ENCODE data around the gene VPS37B. TPM values are rescaled to one million over a fixed set of nuclear protein-coding genes. Genes with fewer than 3 reads are reported as not detected.

VPS37B gene
- polyA plus RNA-seq, 1 of the 3 experiments (the other 2 are of a cell fraction), result 41.1 TPM

GRCh38 chr12:122846622-122847515, 49.1 kb downstream of the VPS37B start:
- CTCF ChIA-PET, result interaction anchor here (1.1 to 6.5 kb wide), 8 partner anchors 11 to 106 kb away, joined by 3 to 45 read pairs (median 7); no protein-coding TSS in a partner anchor
- no peaks in the 10 kb centered on the region for H3K9me3 ChIP-seq
- no peaks in the 10 kb centered on the region for H3K27me3 ChIP-seq (ENCODE audit: insufficient read depth)
- H3K79me2 ChIP-seq (ENCODE audit: insufficient read depth), result no peaks in the 10 kb centered on the region
- POLR2A ChIA-PET, result interaction anchor here (1.0 kb wide), 1 partner anchor 34 kb away, joined by 3 read pairs; no protein-coding TSS in a partner anchor
- DNase-seq, result peak; percentile 26
- H4K20me1 ChIP-seq (ENCODE audit: insufficient read depth), result no peaks in the 10 kb centered on the region
- no peak overlapping the region; a peak in 1 of 4 replicates for H3K27ac ChIP-seq (ENCODE audit: low read depth in 2 of 2, low read length in 1 of 2)
- H3K4me3 ChIP-seq (ENCODE audit: low read depth in 2 of 2, low read length in 1 of 2), result no peak overlapping the region
- TF ChIP-seq IRF3 (IDR thresholded peaks at IDR 0.05; ENCODE audit: low read depth, low read length) (no peak), PBX3 (IDR thresholded peaks at IDR 0.05) (no peak), MXI1 (IDR thresholded peaks at IDR 0.05; ENCODE audit: low read depth, low read length) (no peak), MEF2A (IDR thresholded peaks at IDR 0.05; ENCODE audit: borderline replicate concordance, low read depth) (no peak), RFX5 (IDR thresholded peaks at IDR 0.05; ENCODE audit: low read length) (no peak), RXRA (IDR thresholded peaks at IDR 0.05; ENCODE audit: borderline replicate concordance, low read depth) (no peak), EZH2phosphoT487 (IDR thresholded peaks at IDR 0.05; ENCODE audit: borderline replicate concordance, low read depth) (no peak), POLR2AphosphoS5 (IDR thresholded peaks at IDR 0.05; ENCODE audit: low read depth, low read length) (no peak), YY1 (IDR thresholded peaks at IDR 0.05; ENCODE audit: low read depth) (no peak), GABPA (IDR thresholded peaks at IDR 0.05; ENCODE audit: low read depth) (no peak), FOSL2 (IDR thresholded peaks at IDR 0.05; ENCODE audit: borderline replicate concordance, low read depth) (no peak), ZBTB33 (IDR thresholded peaks at IDR 0.05; ENCODE audit: borderline replicate concordance, low read depth) (no peak), RAD21 (IDR thresholded peaks at IDR 0.05; ENCODE audit: low read length) (no peak), SMC3 (IDR thresholded peaks at IDR 0.05; ENCODE audit: low read depth, low read length) (no peak), USF1 (IDR thresholded peaks at IDR 0.05; ENCODE audit: borderline replicate concordance, low read depth) (no peak), JUND (IDR thresholded peaks at IDR 0.05) (no peak), TCF12 (IDR thresholded peaks at IDR 0.05) (no peak), CTCF (IDR thresholded peaks at IDR 0.05) (no peak), NFIC (IDR thresholded peaks at IDR 0.05; ENCODE audit: borderline replicate concordance) (no peak), USF2 (IDR thresholded peaks at IDR 0.05; ENCODE audit: borderline replicate concordance, low read depth, low read length) (no peak)
- 87% methylated on average over 17 of the region's 27 CpGs for WGBS (ENCODE audit: low lambda C conversion rate)
- no peak overlapping the region for H3K9ac ChIP-seq
- H3K36me3 ChIP-seq (replicated peaks in 1 of 2; ENCODE audit: control insufficient read depth in 1 of 2, insufficient read depth in 2 of 2, low read length in 1 of 2), result no peaks in the 10 kb centered on the region
- peaks cover 4% of the 10 kb centered on the region for H3F3A ChIP-seq (replicated peaks; ENCODE audit: insufficient read depth)
- no peak overlapping the region for H3K4me2 ChIP-seq
- H3K9me2 ChIP-seq, result no peaks in the 10 kb centered on the region
- peaks cover 2 to 45% of the 10 kb centered on the region in 2 experiments; a peak in 3 of 4 replicates for H3K4me1 ChIP-seq (ENCODE audit: control insufficient read depth in 1 of 2, insufficient read depth in 2 of 2, low read depth in 1 of 2, low read length in 1 of 2)
- H2AFZ ChIP-seq (ENCODE audit: low read depth), result no peak overlapping the region

Measured in SK-N-SH (cell line).